AG08395 (cell line): ENCODE data around the gene MKX.

Experiments used
- DNase-seq: peaks from one replicate; pipeline ENCODE4 v3.0.0; 2012; ENCODE audit warnings: mixed read lengths, low spot score

Gene MKX

DNA sequence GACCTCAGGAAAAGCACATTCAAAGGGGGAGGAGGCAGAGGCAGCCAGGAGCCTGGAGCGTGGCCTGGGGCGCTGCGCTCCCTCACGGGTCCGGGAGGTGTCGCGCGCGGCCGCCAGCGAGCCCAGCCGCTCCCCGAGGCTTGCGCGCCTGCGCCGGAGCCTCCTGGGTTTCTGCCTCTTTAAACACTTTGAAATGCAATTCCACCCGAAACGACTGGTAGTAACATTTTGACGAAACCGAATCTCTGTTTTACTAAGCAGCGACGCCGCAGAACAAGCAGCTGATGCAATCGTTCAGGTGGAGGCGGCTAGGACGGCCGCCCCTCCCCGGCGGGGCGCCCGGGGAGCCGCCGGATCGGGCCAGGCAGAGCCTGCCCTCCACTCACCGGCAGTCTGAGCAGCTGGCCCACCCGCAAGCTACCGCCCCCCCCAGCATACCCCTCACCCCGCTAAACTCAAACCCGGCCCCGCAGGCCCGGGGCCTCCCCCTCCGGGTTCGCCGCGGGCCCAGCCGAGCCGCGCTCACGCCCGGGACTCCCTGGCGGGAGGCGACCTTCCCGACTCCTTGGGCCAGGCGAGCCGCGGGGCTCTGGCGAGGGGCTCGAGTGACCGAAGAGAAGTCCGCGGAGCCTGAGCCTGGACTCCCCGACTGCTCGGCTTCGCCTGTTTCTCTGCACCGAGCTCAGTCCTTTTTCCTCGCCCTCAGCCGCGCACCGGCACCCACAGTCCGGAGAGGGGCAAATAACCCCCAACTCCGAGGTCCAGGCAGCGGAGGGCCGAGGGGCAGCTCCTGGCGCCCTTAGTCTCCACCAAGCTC lies 3.2 kb downstream of the MKX start:
- DNase-seq = peak; percentile 87

DNA sequence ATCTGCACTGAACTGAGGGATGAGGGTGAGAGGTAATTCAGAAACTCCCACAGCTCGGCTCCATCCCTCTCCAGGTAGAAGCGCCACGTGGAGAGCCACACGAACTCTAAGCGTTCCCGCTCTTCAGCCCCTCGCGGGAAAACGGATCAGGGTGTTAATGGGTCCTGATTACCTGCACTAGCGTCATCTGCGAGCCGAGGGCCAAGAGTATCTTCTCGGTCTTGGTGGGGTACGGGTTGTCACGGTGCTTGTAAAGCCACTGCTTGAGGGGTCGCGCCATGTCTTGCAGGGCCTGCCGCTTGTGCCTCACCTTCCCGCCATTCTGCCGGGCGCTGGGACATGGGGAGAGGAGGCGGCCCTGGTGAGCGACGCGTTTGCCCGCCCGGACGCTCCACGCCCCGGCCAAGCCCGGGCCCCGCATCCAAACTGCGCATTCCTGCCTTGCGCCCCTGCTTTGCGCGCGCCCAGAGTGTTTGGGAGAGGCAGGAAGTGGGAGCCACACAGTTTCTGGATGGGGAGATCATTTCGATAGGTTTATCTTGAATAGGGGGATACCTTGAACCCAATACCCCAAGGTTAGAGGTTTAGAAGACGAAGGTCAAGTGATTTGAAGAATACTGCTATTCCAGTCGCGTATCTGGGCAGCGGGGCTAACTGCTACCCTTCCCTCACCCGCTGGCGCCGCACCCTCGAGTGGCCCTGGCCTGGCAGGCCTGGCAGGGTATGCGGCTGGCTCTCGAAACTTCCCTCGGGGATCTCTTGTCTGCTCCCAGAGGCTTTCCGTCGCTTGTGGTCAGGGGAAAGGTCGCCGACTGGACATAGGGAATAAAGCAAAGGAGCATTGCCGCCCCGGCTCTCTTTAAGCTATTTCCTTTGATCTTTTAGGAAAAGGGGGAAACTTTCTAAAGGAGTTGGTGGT lies 4.2 kb downstream of the MKX start:
- no peak for DNase-seq

DNA sequence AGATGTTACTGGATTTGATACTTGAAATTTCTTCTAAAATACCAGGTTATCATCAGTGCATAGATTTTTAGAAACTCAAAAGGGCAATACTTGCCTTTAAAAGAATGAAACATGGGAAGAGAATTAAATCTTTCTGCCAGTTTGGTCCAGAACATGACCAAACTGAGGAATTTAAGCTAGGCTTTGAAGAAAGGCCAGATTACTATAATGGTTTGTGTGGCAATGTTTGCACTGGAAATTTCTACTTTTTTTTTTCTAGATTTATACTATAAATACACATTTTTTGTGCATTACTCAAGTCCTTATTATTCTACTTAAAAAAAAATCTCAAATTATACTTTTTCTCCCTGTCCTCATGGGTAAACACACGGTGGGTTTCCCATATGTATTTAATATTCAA lies 9.2 kb downstream of the MKX start:
- DNase-seq = no peak

- no peak for DNase-seq
Observed at GRCh38 chr10:27730041-27730440, 15.6 kb downstream of the MKX start.

DNA sequence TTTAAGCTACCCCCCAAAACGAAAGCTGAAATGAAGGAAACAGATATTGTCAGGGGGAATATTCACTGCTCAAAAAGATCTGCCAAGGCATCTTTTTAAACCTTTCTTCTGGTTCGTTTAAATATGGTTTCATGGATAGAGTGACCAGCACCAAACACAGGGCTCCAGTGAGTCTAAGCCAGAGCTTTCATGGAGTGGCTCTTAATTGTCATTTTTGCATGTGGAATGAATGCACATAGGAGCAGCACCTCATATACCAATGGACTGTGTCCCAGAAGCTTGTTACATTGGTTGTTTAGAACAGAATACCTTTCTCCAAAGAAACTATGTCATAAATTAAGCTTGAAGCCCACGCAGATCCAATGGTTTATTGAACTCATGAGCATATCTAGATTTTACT lies 17.3 kb downstream of the MKX start:
- no peak for DNase-seq

DNA sequence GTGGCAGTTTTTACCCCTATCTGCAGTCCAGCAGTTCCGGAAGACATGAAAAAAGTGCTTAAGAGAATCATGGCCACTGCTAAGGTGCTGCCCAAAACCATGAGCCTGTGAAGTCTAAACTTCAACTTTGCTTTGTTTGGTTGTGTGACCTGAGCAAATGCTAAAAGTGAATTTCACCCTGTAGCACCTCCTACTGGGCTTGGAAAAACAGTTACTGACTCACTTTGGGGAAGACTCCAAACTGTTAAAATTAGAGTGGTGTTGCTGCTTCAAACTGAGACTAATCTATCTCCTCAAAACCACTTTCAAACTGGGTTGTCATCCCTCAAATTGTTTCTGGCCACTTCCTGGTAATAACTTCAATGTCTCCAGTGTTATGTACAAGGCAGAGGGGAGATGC lies 21.3 kb downstream of the MKX start:
- no peak for DNase-seq

DNA sequence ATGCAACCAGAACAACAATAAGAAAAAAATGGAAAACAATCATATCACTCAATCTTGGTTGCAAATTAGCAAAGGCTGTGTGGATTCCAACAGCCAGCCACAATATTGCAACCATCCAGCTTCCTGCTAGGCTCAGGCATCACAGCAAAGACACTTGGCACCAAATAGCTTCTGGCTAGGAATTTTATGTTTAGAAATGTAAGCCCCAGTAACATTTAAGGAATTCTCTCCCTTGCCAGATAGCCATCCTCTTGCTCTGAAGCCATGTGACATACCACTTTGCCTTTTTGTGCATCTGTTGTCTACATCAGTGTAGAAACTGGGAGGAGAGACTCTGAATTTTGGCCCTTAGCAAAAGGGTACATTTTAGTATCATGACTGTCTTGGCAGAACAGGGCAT lies 22.2 kb downstream of the MKX start:
- peak; percentile 92 for DNase-seq

- DNase-seq = no peak
Observed at GRCh38 chr10:27720529-27720928, 25.1 kb downstream of the MKX start.

GRCh38 chr10:27719052-27719451 lies 26.6 kb downstream of the MKX start:
- DNase-seq = no peak

- no peak for DNase-seq
Observed at GRCh38 chr10:27717861-27718260, 27.8 kb downstream of the MKX start.

- DNase-seq = no peak
Observed at GRCh38 chr10:27717224-27717623, 28.4 kb downstream of the MKX start.

DNA sequence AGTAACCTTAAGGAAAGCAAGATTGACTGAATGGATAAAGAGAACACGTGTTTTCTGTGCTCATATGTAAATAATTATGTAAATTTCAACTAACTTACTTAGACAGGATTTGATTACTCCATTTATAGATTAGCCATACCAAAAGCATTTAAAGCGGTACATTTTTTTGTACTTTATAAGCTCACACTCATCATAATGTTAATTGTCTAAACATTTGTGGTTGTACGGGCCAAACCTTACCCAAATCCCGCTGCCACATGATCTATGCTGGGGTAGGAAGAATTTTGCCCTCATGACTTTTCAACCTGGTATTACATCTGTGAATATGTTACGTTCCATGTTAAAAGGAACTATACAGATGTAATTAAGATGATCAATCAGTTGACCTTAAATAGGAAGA lies 29.1 kb downstream of the MKX start:
- DNase-seq = no peak

GRCh38 chr10:27715505-27715904 lies 30.1 kb downstream of the MKX start:
- no peak for DNase-seq

DNA sequence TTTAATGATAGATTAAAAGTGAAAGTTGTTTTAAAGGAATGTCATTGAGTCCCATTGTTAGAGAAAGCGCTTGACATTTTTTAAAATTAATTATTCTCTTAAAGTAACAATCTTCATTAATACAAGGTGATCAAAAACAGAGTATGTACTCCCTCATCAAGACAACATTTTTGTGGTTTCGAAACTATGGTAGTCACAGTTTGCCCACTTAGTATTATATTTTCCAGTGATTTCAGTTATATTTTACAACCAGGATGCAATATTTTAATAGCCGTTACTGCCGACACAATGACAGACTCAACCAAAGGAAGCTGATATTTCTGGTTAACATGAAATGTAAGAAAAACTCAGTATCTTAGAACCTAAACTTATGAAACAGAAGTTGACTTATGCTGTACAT lies 31.3 kb downstream of the MKX start:
- DNase-seq = no peak

DNA sequence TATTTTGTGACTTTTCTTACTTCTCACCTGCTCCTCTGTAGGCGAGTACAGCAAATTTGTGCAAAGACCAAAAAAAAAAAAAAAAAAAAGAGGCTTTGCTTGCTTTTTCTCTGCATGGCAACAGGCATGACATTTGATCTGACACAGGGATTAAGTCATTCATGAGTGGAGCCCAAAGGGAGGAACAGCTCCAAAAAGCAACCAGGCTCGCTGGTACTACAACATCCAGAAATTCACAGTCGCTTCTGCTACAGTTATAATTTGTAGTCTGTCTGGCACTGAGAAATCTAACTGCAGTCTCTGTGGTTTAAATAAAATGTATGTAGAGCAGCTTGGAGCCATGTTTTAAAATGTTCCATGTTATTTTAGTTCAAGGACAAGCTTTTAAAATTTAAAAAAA lies 31.7 kb downstream of the MKX start:
- peak; percentile 58 for DNase-seq

GRCh38 chr10:27710014-27710413 lies 35.6 kb downstream of the MKX start:
- DNase-seq = peak; percentile 18

DNA sequence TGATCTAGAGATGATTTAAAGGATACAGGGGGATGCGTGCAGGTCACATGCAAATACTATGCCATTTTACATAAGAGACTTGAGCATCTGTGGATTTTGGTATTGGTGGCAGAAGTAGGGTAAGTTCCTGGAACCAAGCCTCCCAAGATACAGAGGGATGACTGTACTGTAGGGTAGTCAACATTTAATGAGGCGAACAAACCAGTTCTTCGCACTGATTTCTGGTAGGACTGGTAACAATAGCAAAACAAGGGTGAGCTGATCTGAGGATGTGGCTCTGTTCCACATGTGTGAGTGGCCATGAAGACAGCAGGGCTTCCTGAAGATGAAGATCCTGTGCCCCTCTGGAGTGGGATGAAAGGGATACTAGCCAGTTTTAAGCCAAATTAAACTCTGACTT lies 36.3 kb downstream of the MKX start:
- DNase-seq = no peak

DNA sequence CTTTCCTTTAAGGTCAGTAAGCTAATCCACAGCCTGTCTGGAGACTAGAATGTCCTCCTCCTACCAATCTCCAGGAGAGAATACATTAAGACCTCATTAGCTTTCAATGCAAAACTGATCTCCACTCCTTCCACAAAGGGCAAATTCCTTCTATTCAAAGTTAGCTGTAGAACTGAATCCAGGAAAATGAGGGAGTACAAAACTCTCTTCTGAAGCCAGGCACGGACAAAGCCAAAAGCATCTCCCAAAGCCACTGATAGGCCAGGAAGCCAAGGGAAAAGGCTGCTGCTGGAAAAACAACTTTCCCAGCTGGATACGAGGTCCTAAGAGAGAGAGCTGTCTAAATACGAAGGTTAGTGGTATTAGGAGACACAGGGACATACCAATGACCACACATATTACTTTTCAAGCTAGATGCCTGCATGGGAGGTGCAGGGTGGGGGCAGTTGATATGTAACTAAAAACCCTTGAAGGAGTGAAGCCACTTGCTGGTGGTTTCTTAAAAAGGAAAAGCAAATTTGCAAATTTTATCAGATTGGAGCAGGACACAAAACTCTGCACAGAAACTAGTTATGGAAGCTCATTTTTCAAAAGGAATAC lies 43.6 kb downstream of the MKX start:
- no peak for DNase-seq

GRCh38 chr10:27699776-27700175 lies 45.8 kb downstream of the MKX start:
- DNase-seq = peak; percentile 50

- DNase-seq = no peak
Observed at GRCh38 chr10:27698961-27699360, 46.7 kb downstream of the MKX start.

GRCh38 chr10:27696466-27696865 lies 49.2 kb downstream of the MKX start:
- no peak for DNase-seq

DNA sequence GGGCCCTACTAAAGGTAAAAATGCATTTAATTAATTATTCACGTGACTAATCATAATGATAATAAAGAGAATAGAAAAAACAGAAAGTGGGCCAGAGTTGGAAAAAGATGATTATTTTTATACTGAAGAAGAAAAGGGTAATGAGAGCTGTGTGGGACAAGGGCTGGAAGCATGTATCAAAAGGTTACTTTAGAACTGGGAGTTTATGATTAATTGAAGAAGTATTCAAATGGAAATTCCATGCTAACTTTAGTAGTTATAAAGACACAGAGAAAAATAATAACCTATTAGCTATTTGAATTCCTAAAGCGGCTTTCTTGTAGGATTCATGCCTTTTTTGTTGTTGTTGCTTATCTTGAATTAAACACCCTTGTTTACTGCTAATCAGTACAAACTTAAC lies 49.9 kb downstream of the MKX start:
- no peak for DNase-seq

- no peak for DNase-seq
Observed at GRCh38 chr10:27695088-27695487, 50.5 kb downstream of the MKX start.
